ENCODE results near the gene LRCH3.
"Not testable (repeated sequence)": the region's sequence is repeated elsewhere in the genome, so short reads cannot be mapped to it uniquely, and the experiment has no call there.

The LRCH3 gene

DNA sequence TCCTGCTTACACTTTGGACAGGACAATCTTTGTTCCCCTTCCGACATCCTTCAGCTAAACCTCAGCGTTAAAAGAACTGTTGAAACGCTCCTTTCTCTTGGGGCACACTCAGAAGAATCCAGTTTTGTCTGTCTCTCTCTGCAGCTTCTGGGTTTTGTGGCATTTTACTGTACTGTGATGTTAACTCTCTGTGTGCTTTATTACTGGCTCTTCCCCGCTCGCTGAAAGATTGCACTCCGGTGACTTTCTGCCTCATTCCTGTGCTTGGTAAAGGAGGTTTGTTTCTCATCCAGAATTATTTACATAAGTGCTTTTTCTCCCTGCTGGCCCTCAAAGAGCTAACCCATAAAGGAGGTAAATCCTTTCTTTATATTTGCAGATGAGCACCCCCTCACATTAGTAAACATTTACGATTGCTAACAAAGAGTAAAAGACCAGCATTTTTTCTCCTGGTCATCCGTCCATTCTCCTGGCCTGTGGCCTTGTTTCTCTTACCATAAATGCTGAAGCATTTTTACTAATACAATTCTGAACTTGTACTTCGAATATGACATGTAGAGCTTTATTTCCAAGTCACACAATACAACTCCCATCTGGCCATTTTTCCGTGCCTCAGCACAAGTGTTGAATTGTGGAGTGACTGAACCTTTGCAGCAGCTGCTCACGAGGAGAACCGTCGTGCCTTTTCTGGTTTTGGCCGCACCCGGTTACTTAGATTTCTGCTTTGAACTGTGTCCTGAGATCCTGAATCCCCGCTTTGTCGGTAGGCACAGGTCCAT is 89.6 kb downstream of the LRCH3 start:
- Histone ChIP-seq H3K9me3 (ENCODE audit: control insufficient read depth in 1 of 2, low read length in 2 of 2) (no peaks in the 10 kb centered on the region), H3K4me3 (ENCODE audit: low read depth in 1 of 2, low read length in 2 of 2) (no peak overlapping the region), H3K27me3 (ENCODE audit: control insufficient read depth in 1 of 2, insufficient read depth in 2 of 2, low read length in 2 of 2) (no peaks in the 10 kb centered on the region), H3K9ac (ENCODE audit: low read depth in 1 of 2, low read length in 2 of 2) (no peak overlapping the region), H3K4me1 (ENCODE audit: control insufficient read depth in 1 of 2, insufficient read depth in 2 of 2, low read length in 2 of 2) (no peaks in the 10 kb centered on the region), H3K27ac (ENCODE audit: low read depth, low read length) (no peak overlapping the region), H3K36me3 (ENCODE audit: control insufficient read depth in 1 of 2, insufficient read depth in 2 of 2, low read length in 2 of 2) (peaks cover 6 to 28% of the 10 kb centered on the region in 2 donors)

DNA sequence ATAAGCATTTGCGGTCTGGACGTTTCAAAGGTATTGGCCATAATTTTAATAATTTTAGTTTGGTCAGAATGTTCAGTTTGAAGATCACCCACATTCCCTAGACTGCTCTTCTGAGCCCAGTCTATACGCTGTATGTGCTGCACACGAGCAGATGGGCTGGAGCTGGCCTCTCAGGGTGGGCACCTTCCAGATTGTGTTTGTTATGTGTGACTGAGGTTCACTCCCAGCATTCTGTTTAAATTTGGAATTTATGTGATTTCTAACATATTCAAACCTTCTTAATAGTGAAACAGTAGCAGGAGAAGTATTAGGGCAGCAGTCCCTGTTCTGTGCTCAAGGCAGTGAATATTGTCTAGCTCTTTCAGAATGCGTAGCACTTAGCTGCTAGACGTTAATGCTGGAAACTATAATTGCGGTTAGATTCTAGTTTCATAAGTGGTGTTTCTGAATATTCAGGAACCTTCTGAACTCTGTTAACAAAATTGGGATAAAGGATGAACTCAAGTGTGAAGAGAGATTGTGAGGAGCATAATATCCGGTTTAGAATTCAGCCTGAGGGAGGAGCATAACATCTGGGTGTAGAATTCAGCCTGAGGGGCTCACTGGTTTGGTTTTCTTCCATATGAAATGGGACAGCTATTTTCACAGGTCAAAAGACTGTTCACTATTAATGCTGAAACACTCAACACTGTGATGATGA is 90.4 kb downstream of the LRCH3 start:
- peaks cover 6 to 28% of the 10 kb centered on the region in 2 donors for H3K36me3 ChIP-seq (ENCODE audit: control insufficient read depth in 1 of 2, insufficient read depth in 2 of 2, low read length in 2 of 2)
- H3K27ac ChIP-seq (ENCODE audit: low read depth, low read length), result no peak overlapping the region
- no peak overlapping the region for H3K4me3 ChIP-seq (ENCODE audit: low read depth in 1 of 2, low read length in 2 of 2)
- no peaks in the 10 kb centered on the region for H3K4me1 ChIP-seq (ENCODE audit: control insufficient read depth in 1 of 2, insufficient read depth in 2 of 2, low read length in 2 of 2)
- no peaks in the 10 kb centered on the region for H3K9me3 ChIP-seq (ENCODE audit: control insufficient read depth in 1 of 2, low read length in 2 of 2)
- no peak overlapping the region for H3K9ac ChIP-seq (ENCODE audit: low read depth in 1 of 2, low read length in 2 of 2)
- H3K27me3 ChIP-seq (ENCODE audit: control insufficient read depth in 1 of 2, insufficient read depth in 2 of 2, low read length in 2 of 2), result no peaks in the 10 kb centered on the region

DNA sequence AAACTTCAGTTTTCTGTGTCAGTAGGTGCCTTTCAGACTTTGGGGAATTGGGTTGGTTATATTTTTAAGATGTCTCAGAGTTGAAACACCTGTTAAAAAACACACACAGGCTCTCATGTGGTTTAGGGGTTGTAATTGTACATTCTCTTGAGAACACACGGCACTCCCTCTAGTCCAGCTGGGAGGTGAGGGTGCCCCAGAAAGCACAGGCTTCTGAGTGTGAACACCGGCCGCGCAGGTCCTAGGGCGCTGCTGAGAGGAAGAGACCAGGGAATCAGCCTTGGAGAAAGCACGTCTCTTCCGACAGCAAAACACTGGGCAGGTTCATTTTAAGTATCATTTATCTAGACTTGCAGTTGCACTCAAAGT is 90.9 kb downstream of the LRCH3 start:
- Histone ChIP-seq H3K36me3 (ENCODE audit: control insufficient read depth in 1 of 2, insufficient read depth in 2 of 2, low read length in 2 of 2) (peaks cover 6 to 28% of the 10 kb centered on the region in 2 donors), H3K4me1 (ENCODE audit: control insufficient read depth in 1 of 2, insufficient read depth in 2 of 2, low read length in 2 of 2) (no peaks in the 10 kb centered on the region), H3K27ac (ENCODE audit: low read depth, low read length) (no peak overlapping the region)

DNA sequence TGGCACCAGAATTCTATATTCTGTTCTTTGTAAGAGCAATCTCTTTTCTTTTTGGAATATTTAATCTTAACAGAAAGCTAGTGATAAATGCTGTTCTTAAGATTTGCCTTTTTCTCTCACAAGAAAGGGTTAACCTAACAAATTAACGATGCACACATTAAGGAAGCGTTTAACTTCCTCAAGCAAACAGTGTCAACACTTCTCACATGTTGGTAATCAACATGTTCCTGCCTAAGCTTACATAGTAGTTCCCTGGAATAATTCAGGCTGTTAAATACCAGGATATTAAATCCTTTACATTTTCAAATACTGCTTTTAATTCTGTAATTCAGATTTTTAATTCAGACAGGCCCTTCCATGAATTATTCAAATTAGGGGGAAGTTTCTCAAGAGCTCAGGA is 91.5 kb downstream of the LRCH3 start:
- H3K9ac ChIP-seq (ENCODE audit: low read depth in 1 of 2, low read length in 2 of 2), result no peak overlapping the region
- no peak overlapping the region for H3K27ac ChIP-seq (ENCODE audit: low read depth, low read length)
- H3K27me3 ChIP-seq (ENCODE audit: control insufficient read depth in 1 of 2, insufficient read depth in 2 of 2, low read length in 2 of 2), result no peaks in the 10 kb centered on the region
- no peaks in the 10 kb centered on the region for H3K4me1 ChIP-seq (ENCODE audit: control insufficient read depth in 1 of 2, insufficient read depth in 2 of 2, low read length in 2 of 2)
- no peaks in the 10 kb centered on the region for H3K9me3 ChIP-seq (ENCODE audit: control insufficient read depth in 1 of 2, low read length in 2 of 2)
- no peak overlapping the region for H3K4me3 ChIP-seq (ENCODE audit: low read depth in 1 of 2, low read length in 2 of 2)
- H3K36me3 ChIP-seq (ENCODE audit: control insufficient read depth in 1 of 2, insufficient read depth in 2 of 2, low read length in 2 of 2), result peaks cover 6 to 25% of the 10 kb centered on the region in 2 donors

More for the DNA sequence above, 90.9 kb downstream of the LRCH3 start:
- Histone ChIP-seq H3K4me3 (ENCODE audit: low read depth in 1 of 2, low read length in 2 of 2) (no peak overlapping the region), H3K9ac (ENCODE audit: low read depth in 1 of 2, low read length in 2 of 2) (no peak overlapping the region), H3K9me3 (ENCODE audit: control insufficient read depth in 1 of 2, low read length in 2 of 2) (no peaks in the 10 kb centered on the region), H3K27me3 (ENCODE audit: control insufficient read depth in 1 of 2, insufficient read depth in 2 of 2, low read length in 2 of 2) (no peaks in the 10 kb centered on the region)

DNA sequence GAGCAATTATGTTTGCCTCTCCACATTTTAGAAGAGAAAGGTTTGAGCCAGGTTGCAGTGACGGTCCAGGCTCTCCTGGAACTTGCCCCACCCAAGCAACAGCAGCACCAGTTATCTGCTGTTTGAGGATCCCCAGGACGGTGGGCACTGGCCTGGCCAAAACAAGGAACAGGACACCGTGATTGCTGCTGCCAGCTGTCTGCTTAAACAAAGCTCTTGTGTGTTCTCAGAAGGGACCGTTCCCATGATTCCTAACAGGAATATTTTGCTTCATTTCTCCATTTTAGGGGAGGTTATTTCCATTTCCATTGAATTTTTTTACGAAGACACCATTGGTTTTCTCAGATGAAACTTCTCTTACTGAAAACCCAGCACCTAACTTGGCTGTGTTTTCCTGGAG is 92.5 kb downstream of the LRCH3 start:
- no peaks in the 10 kb centered on the region for H3K9me3 ChIP-seq (ENCODE audit: control insufficient read depth in 1 of 2, low read length in 2 of 2)
- H3K27ac ChIP-seq (ENCODE audit: low read depth, low read length), result no peak overlapping the region
- H3K27me3 ChIP-seq (ENCODE audit: control insufficient read depth in 1 of 2, insufficient read depth in 2 of 2, low read length in 2 of 2), result no peaks in the 10 kb centered on the region
- no peak overlapping the region for H3K9ac ChIP-seq (ENCODE audit: low read depth in 1 of 2, low read length in 2 of 2)
- H3K4me3 ChIP-seq (ENCODE audit: low read depth in 1 of 2, low read length in 2 of 2), result no peak overlapping the region
- H3K36me3 ChIP-seq (ENCODE audit: control insufficient read depth in 1 of 2, insufficient read depth in 2 of 2, low read length in 2 of 2), result peaks cover 6 to 22% of the 10 kb centered on the region in 2 donors
- no peaks in the 10 kb centered on the region for H3K4me1 ChIP-seq (ENCODE audit: control insufficient read depth in 1 of 2, insufficient read depth in 2 of 2, low read length in 2 of 2)

DNA sequence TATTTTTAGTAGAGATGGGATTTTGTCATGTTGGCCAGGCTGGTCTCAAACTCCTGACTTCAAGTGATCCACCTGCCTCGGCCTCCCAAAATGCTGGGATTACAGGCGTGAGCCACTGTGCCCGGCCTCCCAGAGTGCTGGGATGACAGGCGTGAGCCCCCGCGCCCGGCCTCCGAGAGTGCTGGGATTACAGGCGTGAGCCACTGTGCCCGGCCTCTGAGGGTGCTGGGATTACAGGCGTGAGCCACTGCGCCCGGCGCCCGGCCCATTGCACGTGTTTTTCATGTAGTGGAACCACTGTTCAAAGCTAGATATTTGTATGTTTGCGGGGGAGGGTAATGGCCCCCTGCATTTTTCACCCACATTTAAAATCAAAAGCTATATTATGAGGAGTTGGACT is 93.3 kb downstream of the LRCH3 start:
- not testable (repeated sequence) for H3K4me3 ChIP-seq (ENCODE audit: low read depth in 1 of 2, low read length in 2 of 2); H3K27me3 ChIP-seq (ENCODE audit: control insufficient read depth in 1 of 2, insufficient read depth in 2 of 2, low read length in 2 of 2); H3K9me3 ChIP-seq (ENCODE audit: control insufficient read depth in 1 of 2, low read length in 2 of 2); H3K27ac ChIP-seq (ENCODE audit: low read depth, low read length); H3K9ac ChIP-seq (ENCODE audit: low read depth in 1 of 2, low read length in 2 of 2); H3K4me1 ChIP-seq (ENCODE audit: control insufficient read depth in 1 of 2, insufficient read depth in 2 of 2, low read length in 2 of 2)
- peaks cover 10 to 22% of the 10 kb centered on the region in 2 donors for H3K36me3 ChIP-seq (ENCODE audit: control insufficient read depth in 1 of 2, insufficient read depth in 2 of 2, low read length in 2 of 2)

DNA sequence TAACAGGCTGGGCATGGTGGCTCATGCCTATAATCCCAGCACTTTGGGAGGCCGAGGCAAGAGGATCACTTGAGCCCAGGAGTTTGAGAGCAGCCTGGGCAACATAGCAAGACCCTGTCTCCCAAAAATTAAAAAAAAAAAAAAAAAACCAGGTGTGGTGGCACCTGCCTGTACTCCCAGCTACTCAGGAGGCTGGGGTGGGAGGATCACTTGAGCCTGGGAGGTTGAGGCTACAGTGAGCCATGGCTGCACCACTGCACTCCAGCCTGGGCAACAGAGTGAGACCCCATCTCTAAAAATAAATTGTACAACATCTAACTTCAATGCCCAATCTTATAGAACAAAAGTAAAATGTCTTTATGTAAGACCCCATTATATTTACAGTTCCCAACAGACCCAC is 95.0 kb downstream of the LRCH3 start:
- H3K4me1 ChIP-seq (ENCODE audit: control insufficient read depth in 1 of 2, insufficient read depth in 2 of 2, low read length in 2 of 2); H3K9me3 ChIP-seq (ENCODE audit: control insufficient read depth in 1 of 2, low read length in 2 of 2); H3K27me3 ChIP-seq (ENCODE audit: control insufficient read depth in 1 of 2, insufficient read depth in 2 of 2, low read length in 2 of 2); H3K27ac ChIP-seq (ENCODE audit: low read depth, low read length); H3K4me3 ChIP-seq (ENCODE audit: low read depth in 1 of 2, low read length in 2 of 2); H3K9ac ChIP-seq (ENCODE audit: low read depth in 1 of 2, low read length in 2 of 2): not testable (repeated sequence)
- H3K36me3 ChIP-seq (ENCODE audit: control insufficient read depth in 1 of 2, insufficient read depth in 2 of 2, low read length in 2 of 2), result peaks cover 7 to 18% of the 10 kb centered on the region in 2 donors

DNA sequence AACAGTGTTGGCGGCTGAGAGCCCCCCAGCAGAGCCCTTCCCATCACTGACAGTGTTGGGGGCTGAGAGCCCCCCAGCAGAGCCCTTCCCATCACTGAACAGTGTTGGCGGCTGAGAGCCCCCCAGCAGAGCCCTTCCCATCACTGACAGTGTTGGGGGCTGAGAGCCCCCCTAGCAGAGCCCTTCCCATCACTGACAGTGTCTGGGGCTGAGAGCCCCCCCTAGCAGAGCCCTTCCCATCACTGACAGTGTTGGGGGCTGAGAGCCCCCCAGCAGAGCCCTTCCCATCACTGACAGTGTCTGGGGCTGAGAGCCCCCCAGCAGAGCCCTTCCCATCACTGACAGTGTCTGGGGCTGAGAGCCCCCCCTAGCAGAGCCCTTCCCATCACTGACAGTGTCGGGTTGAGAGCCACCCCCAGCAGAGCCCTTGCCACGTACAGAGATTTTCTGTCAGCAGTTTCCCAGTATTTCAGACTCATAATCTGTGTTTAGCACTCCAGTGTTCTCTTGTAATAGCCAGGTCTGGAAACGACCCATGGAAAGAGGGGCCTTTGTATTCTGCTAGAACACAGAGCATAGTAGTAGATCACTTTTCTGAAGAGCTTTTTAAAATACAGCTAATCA is 96.5 kb downstream of the LRCH3 start:
- H3K4me1 ChIP-seq (ENCODE audit: control insufficient read depth in 1 of 2, insufficient read depth in 2 of 2, low read length in 2 of 2); H3K9ac ChIP-seq (ENCODE audit: low read depth in 1 of 2, low read length in 2 of 2); H3K27me3 ChIP-seq (ENCODE audit: control insufficient read depth in 1 of 2, insufficient read depth in 2 of 2, low read length in 2 of 2); H3K27ac ChIP-seq (ENCODE audit: low read depth, low read length); H3K9me3 ChIP-seq (ENCODE audit: control insufficient read depth in 1 of 2, low read length in 2 of 2); H3K4me3 ChIP-seq (ENCODE audit: low read depth in 1 of 2, low read length in 2 of 2): not testable (repeated sequence)
- H3K36me3 ChIP-seq (ENCODE audit: control insufficient read depth in 1 of 2, insufficient read depth in 2 of 2, low read length in 2 of 2), result peaks cover 7 to 11% of the 10 kb centered on the region in 2 donors

DNA sequence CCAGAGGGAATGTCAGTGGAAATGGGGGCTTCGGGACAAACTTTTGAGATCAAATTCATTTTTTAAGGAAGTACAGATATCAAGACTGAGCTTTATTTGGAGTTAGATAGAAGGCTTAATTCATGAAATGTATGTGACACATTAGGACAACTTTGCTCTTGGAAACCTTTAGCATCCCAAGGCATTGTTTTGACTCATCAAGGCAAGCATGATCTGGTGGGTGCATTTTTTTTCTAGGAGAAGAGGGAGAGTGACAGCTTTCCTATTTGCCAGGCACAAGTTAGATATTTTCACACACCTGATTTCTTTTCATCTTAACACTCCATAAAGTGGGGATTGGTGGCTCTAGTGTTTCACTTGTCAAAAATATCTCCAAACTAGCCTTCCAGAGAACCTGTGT is 97.5 kb downstream of the LRCH3 start:
- peaks cover 7 to 8% of the 10 kb centered on the region in 2 donors for H3K36me3 ChIP-seq (ENCODE audit: control insufficient read depth in 1 of 2, insufficient read depth in 2 of 2, low read length in 2 of 2)
- no peaks in the 10 kb centered on the region for H3K4me1 ChIP-seq (ENCODE audit: control insufficient read depth in 1 of 2, insufficient read depth in 2 of 2, low read length in 2 of 2)
- no peaks in the 10 kb centered on the region for H3K9me3 ChIP-seq (ENCODE audit: control insufficient read depth in 1 of 2, low read length in 2 of 2)
- H3K4me3 ChIP-seq (ENCODE audit: low read depth in 1 of 2, low read length in 2 of 2), result no peak overlapping the region
- no peak overlapping the region for H3K27ac ChIP-seq (ENCODE audit: low read depth, low read length)
- no peak overlapping the region for H3K9ac ChIP-seq (ENCODE audit: low read depth in 1 of 2, low read length in 2 of 2)
- H3K27me3 ChIP-seq (ENCODE audit: control insufficient read depth in 1 of 2, insufficient read depth in 2 of 2, low read length in 2 of 2), result no peaks in the 10 kb centered on the region

DNA sequence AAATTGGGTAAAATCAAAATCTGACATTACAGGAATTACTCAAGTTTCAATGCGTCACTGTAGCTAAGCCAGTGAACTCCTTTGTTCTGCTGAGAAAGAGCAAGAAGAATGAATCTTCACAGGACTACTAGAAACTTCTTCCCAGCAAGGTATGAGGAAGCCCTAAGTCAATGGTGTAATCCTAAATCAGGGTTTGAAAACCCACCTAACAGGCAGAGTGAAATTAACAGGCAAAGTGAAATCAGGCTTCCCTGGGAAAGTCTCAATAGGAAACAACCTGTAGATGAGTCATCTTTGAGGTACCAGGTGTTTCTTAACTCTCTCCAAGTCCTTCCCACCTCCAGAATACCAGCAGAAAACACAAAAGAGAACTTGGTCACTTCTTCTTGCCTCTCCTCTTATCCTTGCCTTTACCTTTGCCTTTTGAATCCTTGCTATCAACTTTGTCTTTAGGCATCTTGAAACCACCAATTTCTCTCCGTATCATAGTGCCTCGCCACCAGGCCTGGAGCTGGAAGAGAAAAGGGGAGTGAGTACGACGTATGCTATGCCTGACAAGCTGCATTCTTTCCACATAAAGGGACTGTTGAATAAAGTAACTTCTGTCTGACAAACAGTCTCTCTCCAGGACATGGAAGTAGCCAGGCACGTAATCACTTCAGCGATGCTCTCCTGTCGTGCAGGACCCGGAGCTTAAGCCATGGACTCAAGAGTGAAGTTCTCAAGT is 98.3 kb downstream of the LRCH3 start:
- Histone ChIP-seq H3K27me3 (ENCODE audit: control insufficient read depth in 1 of 2, insufficient read depth in 2 of 2, low read length in 2 of 2) (no peaks in the 10 kb centered on the region), H3K4me3 (ENCODE audit: low read depth in 1 of 2, low read length in 2 of 2) (no peak overlapping the region), H3K9me3 (ENCODE audit: control insufficient read depth in 1 of 2, low read length in 2 of 2) (no peaks in the 10 kb centered on the region), H3K27ac (ENCODE audit: low read depth, low read length) (no peak overlapping the region), H3K9ac (ENCODE audit: low read depth in 1 of 2, low read length in 2 of 2) (no peak overlapping the region), H3K4me1 (ENCODE audit: control insufficient read depth in 1 of 2, insufficient read depth in 2 of 2, low read length in 2 of 2) (no peaks in the 10 kb centered on the region), H3K36me3 (ENCODE audit: control insufficient read depth in 1 of 2, insufficient read depth in 2 of 2, low read length in 2 of 2) (peaks cover 4 to 7% of the 10 kb centered on the region in 2 donors)
